HepG2 (cell line): ENCODE measurements around the gene MRPL54. TPM values are rescaled to one million over a fixed set of nuclear protein-coding genes. Genes with fewer than 3 reads are reported as not detected.
A peak's percentile ranks its signal among the peaks of the same experiment; 100 is the strongest.

ENCODE experiments used
- ARID4A ChIP-seq: sonication (generic); formaldehyde crosslinking; IDR thresholded peaks from 2 replicates; pipeline ENCODE4 v1.5.0; 2020; ENCODE audit warnings: mild to moderate bottlenecking, missing genetic modification reagents, borderline replicate concordance
- ELF3 ChIP-seq: IDR thresholded peaks from 2 replicates; pipeline ENCODE4 v1.6.1; 2016; ENCODE audit warnings: missing genetic modification reagents, missing compliant biosample characterization
- ISX ChIP-seq: sonication (generic); formaldehyde crosslinking; conservative IDR thresholded peaks from 2 replicates; pipeline ENCODE4 v1.5.0; 2020; ENCODE audit warnings: missing genetic modification reagents
- JUNB ChIP-seq: sonication (generic); formaldehyde crosslinking; IDR thresholded peaks from 2 replicates; pipeline ENCODE4 v1.8.0; 2022; ENCODE audit warnings: missing genetic modification reagents, mild to moderate bottlenecking, borderline replicate concordance
- KDM1A ChIP-seq: IDR thresholded peaks from 2 replicates; pipeline ENCODE4 v1.6.1; 2016; ENCODE audit warnings: missing compliant biosample characterization
- NFIC ChIP-seq: IDR thresholded peaks from 2 replicates; pipeline ENCODE4 v1.6.1; 2012; ENCODE audit warnings: mild to moderate bottlenecking, low read length, inconsistent platforms
- POLR2AphosphoS5 ChIP-seq: IDR thresholded peaks from 2 replicates; pipeline ENCODE4 v1.6.1; 2012; ENCODE audit warnings: low read depth, low read length
- RBAK ChIP-seq: sonication (generic); formaldehyde crosslinking; IDR thresholded peaks from 2 replicates; pipeline ENCODE4 v1.5.1; 2020; ENCODE audit warnings: mild to moderate bottlenecking, missing genetic modification reagents
- STAG1 ChIP-seq: sonication (generic); formaldehyde crosslinking; IDR thresholded peaks from 2 replicates; pipeline ENCODE4 v1.4.0; 2020; ENCODE audit warnings: missing genetic modification reagents
- TMF1 ChIP-seq: sonication (generic); formaldehyde crosslinking; IDR thresholded peaks from 2 replicates; pipeline ENCODE4 v1.8.1; 2022; ENCODE audit warnings: low read depth, missing genetic modification reagents
- U2AF2 ChIP-seq: fragments of 200-400 bp; formaldehyde crosslinking; IDR thresholded peaks from 2 replicates; pipeline ENCODE4 v1.6.1; 2017; ENCODE audit warnings: low read depth, mild to moderate bottlenecking, low read length
- ZNF350 ChIP-seq: sonication (generic); formaldehyde crosslinking; IDR thresholded peaks from 2 replicates; pipeline ENCODE4 v1.4.0; 2020; ENCODE audit warnings: mild to moderate bottlenecking, low read depth, missing genetic modification reagents, borderline replicate concordance
- ZNF432 ChIP-seq: sonication (generic); formaldehyde crosslinking; IDR thresholded peaks from 2 replicates; pipeline ENCODE4 v1.5.0; 2020; ENCODE audit warnings: missing genetic modification reagents, mild to moderate bottlenecking, borderline replicate concordance
- ZNF572 ChIP-seq: sonication (generic); formaldehyde crosslinking; IDR thresholded peaks from 2 replicates; pipeline ENCODE4 v1.5.1; 2020; ENCODE audit warnings: mild to moderate bottlenecking, missing genetic modification reagents
- ZNF644 ChIP-seq: IDR thresholded peaks from 2 replicates; pipeline ENCODE4 v1.6.1; 2016; ENCODE audit warnings: low read depth
- ZNF766 ChIP-seq: sonication (generic); formaldehyde crosslinking; IDR thresholded peaks from 2 replicates; pipeline ENCODE4 v1.5.0; 2020; ENCODE audit warnings: missing genetic modification reagents, borderline replicate concordance
- ZSCAN20 ChIP-seq: sonication (generic); formaldehyde crosslinking; IDR thresholded peaks from 2 replicates; pipeline ENCODE4 v1.4.0; 2020; ENCODE audit warnings: missing genetic modification reagents, mild to moderate bottlenecking, borderline replicate concordance
- polyA plus RNA-seq, 8 experiments: library from polyadenylated mRNA; depleted of rRNA in 3 of 8; stranded (reverse) in 7 of 8; unstranded in 1 of 8; fragments of >200 nt; fragmentation: Illumina TruSeq in 4 of 8; extraction: Trizol in 4 of 8; gene quantifications; 2 replicates each; pipeline versions ENCODE4 v1.2.1 to v1.2.3, GENCODE V29; 2011 to 2016; ENCODE audit warnings: low read depth in 4 of 8, missing spikeins in 1 of 8, mixed read lengths in 1 of 8; ENCODE audit not compliant: insufficient read depth in 1 of 8
- total RNA-seq, 5 experiments: library from RNA; depleted of rRNA; stranded (reverse); fragments of >200 nt; fragmentation: Illumina TruSeq; extraction: Trizol; gene quantifications; 2 replicates each; pipeline ENCODE4 v1.2.3, GENCODE V29; 2016; ENCODE audit warnings: low read depth in 1 of 5
- TF ChIP-seq, protein P1 (sequence below): sonication (generic); formaldehyde crosslinking; conservative IDR thresholded peaks from 2 replicates; pipeline ENCODE4 v1.5.0; 2020; ENCODE audit warnings: missing genetic modification reagents
- TF ChIP-seq, protein P2 (sequence below): IDR thresholded peaks from 2 replicates; pipeline ENCODE4 v1.6.1; 2016; ENCODE audit warnings: low read depth
- TF ChIP-seq, protein P3 (sequence below): IDR thresholded peaks from 2 replicates; pipeline ENCODE4 v1.6.1; 2016; ENCODE audit warnings: mild to moderate bottlenecking, missing biosample characterization, missing genetic modification reagents

Gene MRPL54
- total and polyA plus RNA-seq, 2 of the 13 experiments (the other 11 are each of a cell fraction or from before 2014, with no cell fraction given), result 36.8 to 66.9 TPM

- TF ChIP-seq, protein P1, sequence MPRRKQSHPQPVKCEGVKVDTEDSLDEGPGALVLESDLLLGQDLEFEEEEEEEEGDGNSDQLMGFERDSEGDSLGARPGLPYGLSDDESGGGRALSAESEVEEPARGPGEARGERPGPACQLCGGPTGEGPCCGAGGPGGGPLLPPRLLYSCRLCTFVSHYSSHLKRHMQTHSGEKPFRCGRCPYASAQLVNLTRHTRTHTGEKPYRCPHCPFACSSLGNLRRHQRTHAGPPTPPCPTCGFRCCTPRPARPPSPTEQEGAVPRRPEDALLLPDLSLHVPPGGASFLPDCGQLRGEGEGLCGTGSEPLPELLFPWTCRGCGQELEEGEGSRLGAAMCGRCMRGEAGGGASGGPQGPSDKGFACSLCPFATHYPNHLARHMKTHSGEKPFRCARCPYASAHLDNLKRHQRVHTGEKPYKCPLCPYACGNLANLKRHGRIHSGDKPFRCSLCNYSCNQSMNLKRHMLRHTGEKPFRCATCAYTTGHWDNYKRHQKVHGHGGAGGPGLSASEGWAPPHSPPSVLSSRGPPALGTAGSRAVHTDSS (CRISPR knock-in tag), result no peak
- TF ChIP-seq ISX (CRISPR knock-in tag), result no peak
- TF ChIP-seq ZNF432, result no peak
- TF ChIP-seq ZNF644 (CRISPR knock-in tag), result no peak
- peak; percentile 59; the same call in 1 of the 2 replicates for TF ChIP-seq ZNF350
- TF ChIP-seq ZNF766 (CRISPR knock-in tag), result no peak
- 0 out of 2 replicates have a peak, but pooled peaks have one; percentile 83 for TF ChIP-seq ZNF572 (CRISPR knock-in tag)
- TF ChIP-seq ARID4A, result peak; percentile 78
- TF ChIP-seq STAG1, result no peak
- no peak for TF ChIP-seq RBAK (CRISPR knock-in tag)
- no peak for TF ChIP-seq NFIC
- TF ChIP-seq, protein P2, sequence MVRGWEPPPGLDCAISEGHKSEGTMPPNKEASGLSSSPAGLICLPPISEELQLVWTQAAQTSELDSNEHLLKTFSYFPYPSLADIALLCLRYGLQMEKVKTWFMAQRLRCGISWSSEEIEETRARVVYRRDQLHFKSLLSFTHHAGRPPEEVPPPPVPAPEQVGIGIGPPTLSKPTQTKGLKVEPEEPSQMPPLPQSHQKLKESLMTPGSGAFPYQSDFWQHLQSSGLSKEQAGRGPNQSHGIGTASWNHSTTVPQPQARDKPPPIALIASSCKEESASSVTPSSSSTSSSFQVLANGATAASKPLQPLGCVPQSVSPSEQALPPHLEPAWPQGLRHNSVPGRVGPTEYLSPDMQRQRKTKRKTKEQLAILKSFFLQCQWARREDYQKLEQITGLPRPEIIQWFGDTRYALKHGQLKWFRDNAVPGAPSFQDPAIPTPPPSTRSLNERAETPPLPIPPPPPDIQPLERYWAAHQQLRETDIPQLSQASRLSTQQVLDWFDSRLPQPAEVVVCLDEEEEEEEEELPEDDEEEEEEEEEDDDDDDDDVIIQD (CRISPR knock-in tag), result no peak
- no peak for TF ChIP-seq JUNB (CRISPR knock-in tag)
- no peak for TF ChIP-seq ZSCAN20 (CRISPR knock-in tag)
- TF ChIP-seq KDM1A (CRISPR knock-in tag), result no peak
- TF ChIP-seq POLR2AphosphoS5, result peak; percentile 91
- peak; percentile 76 for TF ChIP-seq ELF3 (CRISPR knock-in tag)
- TF ChIP-seq, protein P3, sequence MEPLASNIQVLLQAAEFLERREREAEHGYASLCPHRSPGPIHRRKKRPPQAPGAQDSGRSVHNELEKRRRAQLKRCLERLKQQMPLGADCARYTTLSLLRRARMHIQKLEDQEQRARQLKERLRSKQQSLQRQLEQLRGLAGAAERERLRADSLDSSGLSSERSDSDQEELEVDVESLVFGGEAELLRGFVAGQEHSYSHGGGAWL, result peak; percentile 53; the same call in 1 of the 2 replicates
- no peak for TF ChIP-seq U2AF2
- no peak for TF ChIP-seq TMF1 (CRISPR knock-in tag)
Observed at GRCh38 chr19:3762501-3763459, at the start of gene MRPL54 (continued).
